CD14-positive monocyte (primary cell): Measurements from ENCODE around the gene GFRAL. TPM values are rescaled to one million over a fixed set of nuclear protein-coding genes. Genes with fewer than 3 reads are reported as not detected.

Source experiments
- DNase-seq, 3 donors: peaks; one replicate each; pipeline ENCODE4 v3.0.0-alpha.2; 2011 to 2022
- H2AFZ ChIP-seq: 2 replicates; pipeline ENCODE4 v1.6.0; 2012; ENCODE audit warnings: mild to moderate bottlenecking, low read depth, low read length, inconsistent platforms; ENCODE audit not compliant: insufficient read depth, poor library complexity, severe bottlenecking
- H3K27ac ChIP-seq, 2 donors: 1 replicate in 1 of 2; 2 replicates in 1 of 2; pipeline ENCODE4 v1.5.1; 2012 to 2013; ENCODE audit warnings: low read length in 2 of 2, control low read depth in 1 of 2, inconsistent platforms in 1 of 2, low read depth in 1 of 2, mild to moderate bottlenecking in 1 of 2
- H3K27me3 ChIP-seq, 2 donors: one replicate each; pipeline versions ENCODE4 v1.6.0 to v1.6.1; 2011 to 2013; ENCODE audit warnings: low read length in 2 of 2; ENCODE audit not compliant: control insufficient read depth in 2 of 2, insufficient read depth in 2 of 2
- H3K36me3 ChIP-seq, 2 donors: replicated peaks in 1 of 2; 1 replicate in 1 of 2; 2 replicates in 1 of 2; pipeline versions ENCODE4 v1.5.1 to v1.6.1; 2012 to 2013; ENCODE audit warnings: low read length in 2 of 2, control low read depth in 1 of 2, inconsistent platforms in 1 of 2, mild to moderate bottlenecking in 1 of 2; ENCODE audit not compliant: insufficient read depth in 2 of 2, control insufficient read depth in 1 of 2
- H3K4me1 ChIP-seq, 2 donors: 1 replicate in 1 of 2; 2 replicates in 1 of 2; pipeline versions ENCODE4 v1.5.1 to v1.6.1; 2012 to 2013; ENCODE audit warnings: low read length in 2 of 2, control low read depth in 1 of 2, inconsistent platforms in 1 of 2, mild to moderate bottlenecking in 1 of 2, moderate library complexity in 1 of 2; ENCODE audit not compliant: insufficient read depth in 2 of 2, control insufficient read depth in 1 of 2
- H3K4me2 ChIP-seq: replicated peaks from 2 replicates; pipeline ENCODE3; 2012; ENCODE audit warnings: low read length, moderate library complexity, mild to moderate bottlenecking; ENCODE audit not compliant: poor library complexity, severe bottlenecking; ENCODE audit errors: extremely low read depth
- H3K4me3 ChIP-seq, 3 experiments: fragments of 200-600 bp in 1 of 3; sonication (generic) in 1 of 3; replicated peaks in 1 of 3; 1 replicate in 2 of 3; 2 replicates in 1 of 3; pipeline ENCODE4 v1.5.1; 2011 to 2013; ENCODE audit warnings: low read length in 3 of 3, mild to moderate bottlenecking in 3 of 3, control low read depth in 2 of 3, low read depth in 2 of 3, inconsistent platforms in 1 of 3, moderate library complexity in 1 of 3
- H3K79me2 ChIP-seq: 2 replicates; pipeline ENCODE4 v1.6.0; 2012; ENCODE audit warnings: mild to moderate bottlenecking, control low read depth, inconsistent platforms, low read length, moderate library complexity; ENCODE audit not compliant: insufficient read depth
- H3K9ac ChIP-seq: 2 replicates; pipeline ENCODE4 v1.6.0; 2017; ENCODE audit warnings: low read length, mild to moderate bottlenecking; ENCODE audit not compliant: insufficient read depth, poor library complexity, severe bottlenecking
- H3K9me3 ChIP-seq, 2 donors: replicated peaks in 1 of 2; 1 replicate in 1 of 2; 2 replicates in 1 of 2; pipeline versions ENCODE4 v1.5.1 to v1.6.1; 2012 to 2013; ENCODE audit warnings: low read length in 2 of 2, control low read depth in 1 of 2; ENCODE audit not compliant: control insufficient read depth in 1 of 2, insufficient read depth in 1 of 2
- H4K20me1 ChIP-seq: 2 replicates; pipeline ENCODE4 v1.6.0; 2012; ENCODE audit warnings: mild to moderate bottlenecking, low read length, control low read depth, moderate library complexity; ENCODE audit not compliant: insufficient read depth
- H3K27ac Mint-ChIP-seq, 7 donors: one replicate each; pipeline ENCODE4 v1.8.0; 2020; ENCODE audit warnings: mild to moderate bottlenecking in 7 of 7, mixed read lengths in 7 of 7, moderate library complexity in 6 of 7, inconsistent platforms in 2 of 7
- H3K27me3 Mint-ChIP-seq, 3 donors: one replicate each; pipeline ENCODE4 v1.8.0; 2021 to 2022; ENCODE audit warnings: low read depth in 3 of 3, mild to moderate bottlenecking in 3 of 3, mixed read lengths in 3 of 3, moderate library complexity in 3 of 3, inconsistent platforms in 1 of 3
- H3K36me3 Mint-ChIP-seq, 2 donors: one replicate each; pipeline ENCODE4 v1.8.0; 2020; ENCODE audit warnings: mixed read lengths in 2 of 2, inconsistent platforms in 1 of 2, mild to moderate bottlenecking in 1 of 2
- H3K4me1 Mint-ChIP-seq: one replicate; pipeline ENCODE4 v1.8.0; 2020; ENCODE audit warnings: mild to moderate bottlenecking, mixed read lengths
- H3K4me3 Mint-ChIP-seq, 2 donors: one replicate each; pipeline ENCODE4 v1.8.0; 2020; ENCODE audit warnings: mild to moderate bottlenecking in 2 of 2, mixed read lengths in 2 of 2, moderate library complexity in 1 of 2
- H3K9me3 Mint-ChIP-seq, 7 donors: one replicate each; pipeline ENCODE4 v1.8.0; 2020 to 2022; ENCODE audit warnings: mixed read lengths in 7 of 7, mild to moderate bottlenecking in 6 of 7, moderate library complexity in 6 of 7, inconsistent platforms in 2 of 7
- WGBS: methylation state at CpG from one replicate; pipeline ENCODE4 v1.1.5; 2013; ENCODE audit warnings: missing lambda C conversion rate; ENCODE audit not compliant: insufficient coverage; 5-methylcytosine and 5-hydroxymethylcytosine counted together
- intact Hi-C, 2 donors: fragments of 100-400 bp; cut with micrococcal nuclease; formaldehyde crosslinking; loops; one replicate each; pipeline versions ENCODE4 v1.15.0 to v1.15.1; 2023
- polyA plus RNA-seq, 3 donors: library from polyadenylated mRNA; depleted of rRNA in 1 of 3; unstranded in 2 of 3; stranded (reverse) in 1 of 3; fragments of 300-500 nt in 2 of 3; fragments of >200 nt in 1 of 3; fragmentation: Illumina TruSeq in 2 of 3; gene quantifications; 1 replicate in 2 of 3; 2 replicates in 1 of 3; pipeline ENCODE4 v1.2.3, GENCODE V29; 2012 to 2021
- TF ChIP-seq, protein P1 (sequence below): fragments of 200-600 bp; IDR thresholded peaks from one replicate; pipeline ENCODE4 v1.8.0; 2022; ENCODE audit warnings: antibody characterized with exemption, mild to moderate bottlenecking

The GFRAL gene
- polyA plus RNA-seq, 3 donors = not detected

DNA sequence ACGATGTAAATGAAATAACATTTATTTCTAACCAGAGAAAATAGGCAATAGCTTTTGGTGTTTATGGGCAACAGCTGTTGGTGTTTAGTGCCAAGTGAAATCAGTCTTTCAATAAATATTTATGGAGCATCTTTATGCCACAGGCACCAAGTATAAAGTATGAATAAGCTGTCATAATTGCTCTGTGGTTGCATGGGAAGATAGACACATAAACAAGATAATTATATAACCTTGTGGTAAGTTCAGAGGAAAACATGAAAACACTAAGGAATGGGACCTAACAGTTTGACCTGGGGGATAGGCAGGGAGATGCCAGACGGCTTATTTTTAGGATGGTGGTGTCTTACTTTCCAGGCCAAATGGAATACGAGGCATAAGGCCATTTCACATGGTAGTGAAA lies 110.9 kb downstream of the GFRAL start:
- Histone ChIP-seq H2AFZ (no peak overlapping the region), H3K4me3 (no peak overlapping the region), H3K27ac (no peak overlapping the region), H3K27me3 (no peaks in the 10 kb centered on the region), H3K9me3 (no peaks in the 10 kb centered on the region), H4K20me1 (no peaks in the 10 kb centered on the region), H3K9ac (no peak overlapping the region), H3K79me2 (no peaks in the 10 kb centered on the region), H3K36me3 (no peaks in the 10 kb centered on the region), H3K4me1 (no peaks in the 10 kb centered on the region), H3K4me2 (no peak overlapping the region)
- H3K4me3 Mint-ChIP-seq = no peak overlapping the region
- no peak overlapping the region for H3K27ac Mint-ChIP-seq
- H3K9me3 Mint-ChIP-seq = peaks cover 0 to 1% (median 0%) of the 10 kb centered on the region in 7 donors
- WGBS = 90% methylated on average over 2 of the region's 3 CpGs
- H3K27me3 Mint-ChIP-seq = peaks cover 0 to 4% (median 1%) of the 10 kb centered on the region in 3 donors
- H3K4me1 Mint-ChIP-seq = no peaks in the 10 kb centered on the region
- no peaks in the 10 kb centered on the region for H3K36me3 Mint-ChIP-seq
- DNase-seq = no peak
- intact Hi-C loops = no loop called here
- TF ChIP-seq, protein P1, sequence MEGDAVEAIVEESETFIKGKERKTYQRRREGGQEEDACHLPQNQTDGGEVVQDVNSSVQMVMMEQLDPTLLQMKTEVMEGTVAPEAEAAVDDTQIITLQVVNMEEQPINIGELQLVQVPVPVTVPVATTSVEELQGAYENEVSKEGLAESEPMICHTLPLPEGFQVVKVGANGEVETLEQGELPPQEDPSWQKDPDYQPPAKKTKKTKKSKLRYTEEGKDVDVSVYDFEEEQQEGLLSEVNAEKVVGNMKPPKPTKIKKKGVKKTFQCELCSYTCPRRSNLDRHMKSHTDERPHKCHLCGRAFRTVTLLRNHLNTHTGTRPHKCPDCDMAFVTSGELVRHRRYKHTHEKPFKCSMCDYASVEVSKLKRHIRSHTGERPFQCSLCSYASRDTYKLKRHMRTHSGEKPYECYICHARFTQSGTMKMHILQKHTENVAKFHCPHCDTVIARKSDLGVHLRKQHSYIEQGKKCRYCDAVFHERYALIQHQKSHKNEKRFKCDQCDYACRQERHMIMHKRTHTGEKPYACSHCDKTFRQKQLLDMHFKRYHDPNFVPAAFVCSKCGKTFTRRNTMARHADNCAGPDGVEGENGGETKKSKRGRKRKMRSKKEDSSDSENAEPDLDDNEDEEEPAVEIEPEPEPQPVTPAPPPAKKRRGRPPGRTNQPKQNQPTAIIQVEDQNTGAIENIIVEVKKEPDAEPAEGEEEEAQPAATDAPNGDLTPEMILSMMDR = no peak

DNA sequence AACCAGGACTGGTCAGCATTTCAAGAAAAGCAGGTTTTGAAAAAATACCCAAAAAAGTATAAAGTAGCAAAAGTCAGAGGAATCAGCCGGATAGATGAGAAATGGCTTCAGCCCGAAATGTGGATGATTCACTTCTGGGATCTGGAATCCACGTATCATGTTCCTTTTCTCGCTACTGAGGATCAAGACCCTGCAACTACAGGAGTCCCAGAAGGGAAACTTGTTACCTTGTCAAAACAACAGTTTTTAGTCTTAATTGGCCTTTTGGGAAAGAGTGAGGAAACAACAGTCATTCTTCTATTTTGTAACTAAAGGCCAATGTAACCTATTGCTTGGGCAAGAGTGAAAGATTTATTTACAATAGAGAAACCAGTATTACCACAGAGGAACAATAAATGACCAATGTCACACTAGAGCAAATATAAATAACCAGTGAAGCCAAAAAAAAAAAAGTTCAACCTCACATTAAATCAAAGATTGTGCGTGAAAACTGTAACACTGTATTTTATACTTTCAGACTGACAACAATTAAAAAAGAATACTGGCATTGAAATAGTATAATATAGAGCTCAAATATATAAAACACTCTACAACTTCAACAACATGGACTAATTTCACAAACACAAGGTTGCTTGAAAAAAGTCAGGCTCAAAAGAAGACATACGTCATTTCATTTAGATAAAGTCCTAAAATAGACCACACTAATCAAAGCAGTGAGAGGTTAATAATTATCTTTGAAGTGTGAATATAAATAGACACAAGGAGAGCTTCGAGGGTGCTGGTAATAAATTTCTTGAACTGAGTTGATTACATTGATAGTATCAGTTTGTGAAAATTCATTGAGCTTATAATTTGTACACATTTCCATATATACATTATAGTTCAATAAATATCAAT lies 116.2 kb downstream of the GFRAL start:
- Histone ChIP-seq H2AFZ (no peak overlapping the region), H3K79me2 (no peaks in the 10 kb centered on the region), H3K27me3 (no peaks in the 10 kb centered on the region), H3K27ac (no peak overlapping the region), H3K9me3 (no peaks in the 10 kb centered on the region), H3K4me3 (no peak overlapping the region), H3K4me1 (no peaks in the 10 kb centered on the region), H3K4me2 (no peak overlapping the region), H3K9ac (no peak overlapping the region), H3K36me3 (no peaks in the 10 kb centered on the region), H4K20me1 (no peaks in the 10 kb centered on the region)
- DNase-seq = no peak
- Mint-ChIP-seq H3K4me1 (no peaks in the 10 kb centered on the region), H3K36me3 (no peaks in the 10 kb centered on the region), H3K9me3 (peaks cover 0 to 1% (median 0%) of the 10 kb centered on the region in 7 donors), H3K27ac (no peak overlapping the region), H3K4me3 (no peak overlapping the region), H3K27me3 (peaks cover 0 to 4% (median 1%) of the 10 kb centered on the region in 3 donors)
- WGBS = 84% methylated on average over 3 of the region's 7 CpGs
- TF ChIP-seq, protein P1 = no peak
- intact Hi-C loops = no loop called here
